Spleen (tissue), 11 donors: ENCODE data around the gene VPS8. TPM values are rescaled to one million over a fixed set of nuclear protein-coding genes. Genes with fewer than 3 reads are reported as not detected.

Experiments used
- DNase-seq: peaks from one replicate; pipeline ENCODE4 v3.0.0-alpha.2; 2020
- H3K27ac ChIP-seq, 8 donors: fragments of 200-600 bp; sonication (generic) in 7 of 8; 1 replicate in 4 of 8; 2 replicates in 4 of 8; pipeline versions ENCODE4 v1.5.0 to v1.8.0; 2016 to 2021; ENCODE audit warnings: inconsistent platforms in 4 of 8, mild to moderate bottlenecking in 4 of 8, moderate library complexity in 1 of 8
- H3K27me3 ChIP-seq, 7 donors: fragments of 200-600 bp; sonication (generic) in 6 of 7; replicated peaks in 1 of 7; 1 replicate in 4 of 7; 2 replicates in 3 of 7; pipeline versions ENCODE4 v1.5.0 to v1.8.0; 2016 to 2021; ENCODE audit warnings: inconsistent platforms in 3 of 7, mild to moderate bottlenecking in 1 of 7
- H3K36me3 ChIP-seq, 6 donors: fragments of 200-600 bp; sonication (generic) in 5 of 6; 1 replicate in 4 of 6; 2 replicates in 2 of 6; pipeline versions ENCODE4 v1.5.0 to v1.8.0; 2016 to 2021; ENCODE audit warnings: inconsistent platforms in 2 of 6
- H3K4me1 ChIP-seq, 6 donors: fragments of 200-600 bp; sonication (generic) in 5 of 6; 1 replicate in 3 of 6; 2 replicates in 3 of 6; pipeline versions ENCODE4 v1.5.0 to v1.8.0; 2016 to 2021; ENCODE audit warnings: inconsistent platforms in 3 of 6
- H3K4me3 ChIP-seq, 8 donors: fragments of 200-600 bp; sonication (generic) in 7 of 8; 1 replicate in 4 of 8; 2 replicates in 4 of 8; pipeline versions ENCODE4 v1.5.0 to v1.8.0; 2016 to 2021; ENCODE audit warnings: inconsistent platforms in 4 of 8, mild to moderate bottlenecking in 4 of 8, moderate library complexity in 2 of 8
- H3K9me3 ChIP-seq, 8 donors: fragments of 200-600 bp; sonication (generic) in 7 of 8; 1 replicate in 4 of 8; 2 replicates in 4 of 8; pipeline versions ENCODE4 v1.5.0 to v1.8.0; 2016 to 2021; ENCODE audit warnings: inconsistent platforms in 4 of 8
- POLR2A ChIP-seq, 3 donors: fragments of 450-650 bp; IDR thresholded peaks; one replicate each; pipeline ENCODE4 v1.5.1; 2017; ENCODE audit warnings: antibody characterized with exemption in 3 of 3, mild to moderate bottlenecking in 1 of 3
- POLR2AphosphoS5 ChIP-seq, 3 donors: sonication (generic); formaldehyde crosslinking; IDR thresholded peaks; one replicate each; pipeline ENCODE4 v1.5.1; 2017; ENCODE audit warnings: antibody characterized with exemption in 3 of 3
- WGBS, 5 donors: extraction: QIAGEN DNeasy Blood & Tissue Kit in 3 of 5; methylation state at CpG; one replicate each; pipeline versions ENCODE4 v1.1.5 to v1.1.7; 2013 to 2018; 5-methylcytosine and 5-hydroxymethylcytosine counted together
- intact Hi-C: fragments of 100-400 bp; cut with DNase I; formaldehyde crosslinking; loops from one replicate; pipeline ENCODE4 v1.15.0; 2023; ENCODE audit warnings: low total_unique reads
- polyA plus RNA-seq, 3 donors: library from polyadenylated mRNA; stranded (reverse); fragments of 200-250 nt; gene quantifications; one replicate each; pipeline ENCODE4 v1.2.1, GENCODE V29; 2013
- total RNA-seq, 7 donors: library from RNA; depleted of rRNA in 3 of 7; stranded (reverse); fragments of >200 nt in 3 of 7; fragmentation: NEBNext Ultra II Directional in 4 of 7; extraction: Animal tissue kit (Norgen Biotek cat#: 25700) in 4 of 7; gene quantifications; one replicate each; pipeline versions ENCODE4 v1.1.0 to v1.2.1, GENCODE V29; 2016 to 2021
- TF ChIP-seq, protein P1 (sequence below), 11 experiments: fragments of 200-600 bp in 7 of 11; fragments of 450-650 bp in 4 of 11; sonication (generic) in 4 of 11; IDR thresholded peaks in 8 of 11; conservative IDR thresholded peaks in 3 of 11; 1 replicate in 7 of 11; 2 replicates in 4 of 11; pipeline versions ENCODE4 v1.4.0 to v1.8.0; 2016 to 2021; ENCODE audit warnings: antibody characterized with exemption in 11 of 11, inconsistent platforms in 4 of 11, mild to moderate bottlenecking in 1 of 11
- donor health status: healthy with polysubstance abuse.
- donor health status: DM: no; HTN: no; CAD: no; lungs with moderate emphysema.
- donor health status: DM: no; HTN: no; CAD: no.
- donor health status: Bipolar disorder and iron deficiency.
- donor health status: healthy.
- donor health status: DM: no; HTN: no; CAD: no.
- donor health status: DM: yes; HTN: yes; CAD: no.

VPS8 gene
- total and polyA plus RNA-seq, 10 donors: 9.1 to 169 (median 97.5) TPM

GRCh38 chr3:184836090-184836822 lies 24.3 kb downstream of the VPS8 start:
- 45 to 65% (median 52%) methylated on average over 2 of the region's 2 CpGs for whole genome bisulfite sequencing, 5 donors
- no peaks in the 10 kb centered on the region for H3K9me3 ChIP-seq
- no peak overlapping the region for H3K4me3 ChIP-seq
- no peak for DNase-seq
- intact Hi-C loops: no loop called here
- TF ChIP-seq, protein P1, sequence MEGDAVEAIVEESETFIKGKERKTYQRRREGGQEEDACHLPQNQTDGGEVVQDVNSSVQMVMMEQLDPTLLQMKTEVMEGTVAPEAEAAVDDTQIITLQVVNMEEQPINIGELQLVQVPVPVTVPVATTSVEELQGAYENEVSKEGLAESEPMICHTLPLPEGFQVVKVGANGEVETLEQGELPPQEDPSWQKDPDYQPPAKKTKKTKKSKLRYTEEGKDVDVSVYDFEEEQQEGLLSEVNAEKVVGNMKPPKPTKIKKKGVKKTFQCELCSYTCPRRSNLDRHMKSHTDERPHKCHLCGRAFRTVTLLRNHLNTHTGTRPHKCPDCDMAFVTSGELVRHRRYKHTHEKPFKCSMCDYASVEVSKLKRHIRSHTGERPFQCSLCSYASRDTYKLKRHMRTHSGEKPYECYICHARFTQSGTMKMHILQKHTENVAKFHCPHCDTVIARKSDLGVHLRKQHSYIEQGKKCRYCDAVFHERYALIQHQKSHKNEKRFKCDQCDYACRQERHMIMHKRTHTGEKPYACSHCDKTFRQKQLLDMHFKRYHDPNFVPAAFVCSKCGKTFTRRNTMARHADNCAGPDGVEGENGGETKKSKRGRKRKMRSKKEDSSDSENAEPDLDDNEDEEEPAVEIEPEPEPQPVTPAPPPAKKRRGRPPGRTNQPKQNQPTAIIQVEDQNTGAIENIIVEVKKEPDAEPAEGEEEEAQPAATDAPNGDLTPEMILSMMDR (IDR thresholded peaks at IDR 0.05 in 8 of 11, conservative IDR thresholded peaks at IDR 0.05 in 3 of 11): no peak
- TF ChIP-seq POLR2AphosphoS5 (IDR thresholded peaks at IDR 0.05) (no peak), POLR2A (IDR thresholded peaks at IDR 0.05) (no peak)
- no peak overlapping the region for H3K27ac ChIP-seq
- no peaks in the 10 kb centered on the region for H3K4me1 ChIP-seq
- no peaks in the 10 kb centered on the region for H3K27me3 ChIP-seq
- H3K36me3 ChIP-seq: peaks cover 0 to 100% (median 47%) of the 10 kb centered on the region in 6 donors

DNA sequence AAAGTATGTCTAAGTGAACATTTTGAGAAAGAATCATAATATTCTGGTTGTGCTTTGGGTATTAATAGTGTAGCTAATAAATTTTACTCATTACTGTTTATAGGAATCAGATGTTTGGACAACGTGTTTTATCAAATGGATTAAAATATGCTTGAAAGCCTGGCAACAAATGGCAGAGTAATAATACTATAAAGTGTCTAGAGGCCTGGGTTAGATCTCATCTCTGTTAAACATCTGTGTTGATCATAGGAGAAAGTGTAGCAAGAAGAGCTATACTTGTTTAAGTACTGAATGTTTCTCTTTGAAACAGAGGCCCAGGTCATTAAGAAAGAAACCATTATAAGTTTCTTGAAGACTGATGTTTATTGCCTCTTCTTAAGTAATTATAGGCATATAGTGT lies 30.5 kb downstream of the VPS8 start:
- no peak overlapping the region for H3K4me3 ChIP-seq

GRCh38 chr3:184845819-184846218 lies 33.9 kb downstream of the VPS8 start:
- no peak overlapping the region for H3K27ac ChIP-seq
- no peaks in the 10 kb centered on the region for H3K27me3 ChIP-seq
- H3K36me3 ChIP-seq: peaks cover 0 to 46% (median 21%) of the 10 kb centered on the region in 6 donors
- H3K4me3 ChIP-seq: no peak overlapping the region
- no peaks in the 10 kb centered on the region for H3K9me3 ChIP-seq
- TF ChIP-seq, protein P1 (IDR thresholded peaks at IDR 0.05 in 8 of 11, conservative IDR thresholded peaks at IDR 0.05 in 3 of 11): no peak
- no peak for TF ChIP-seq POLR2AphosphoS5 (IDR thresholded peaks at IDR 0.05)
- DNase-seq: no peak
- intact Hi-C loops: no loop called here
- no peaks in the 10 kb centered on the region for H3K4me1 ChIP-seq

More for the DNA sequence above, 30.5 kb downstream of the VPS8 start:
- DNase-seq: no peak
- H3K27ac ChIP-seq: no peak overlapping the region
- H3K36me3 ChIP-seq: peaks cover 0 to 59% (median 16%) of the 10 kb centered on the region in 6 donors
- H3K27me3 ChIP-seq: no peaks in the 10 kb centered on the region
- 87 to 100% (median 93%) methylated on average over 1 of the region's 1 CpG for WGBS, 5 donors
- intact Hi-C loops: no loop called here
- no peaks in the 10 kb centered on the region for H3K9me3 ChIP-seq
- no peaks in the 10 kb centered on the region for H3K4me1 ChIP-seq
- no peak for TF ChIP-seq POLR2AphosphoS5 (IDR thresholded peaks at IDR 0.05)
- no peak for TF ChIP-seq POLR2A (IDR thresholded peaks at IDR 0.05)
- TF ChIP-seq, protein P1 (IDR thresholded peaks at IDR 0.05 in 8 of 11, conservative IDR thresholded peaks at IDR 0.05 in 3 of 11): no peak

GRCh38 chr3:184846496-184846895 lies 34.5 kb downstream of the VPS8 start:
- Histone ChIP-seq H3K27ac (no peak overlapping the region), H3K4me3 (no peak overlapping the region), H3K9me3 (no peaks in the 10 kb centered on the region), H3K36me3 (peaks cover 0 to 46% (median 26%) of the 10 kb centered on the region in 6 donors), H3K27me3 (no peaks in the 10 kb centered on the region), H3K4me1 (no peaks in the 10 kb centered on the region)
- intact Hi-C loops: no loop called here
- 78 to 81% (median 80%) methylated on average over 6 of the region's 6 CpGs for WGBS, 5 donors
- no peak for TF ChIP-seq POLR2A (IDR thresholded peaks at IDR 0.05)
- TF ChIP-seq POLR2AphosphoS5 (IDR thresholded peaks at IDR 0.05): no peak
- TF ChIP-seq, protein P1 (IDR thresholded peaks at IDR 0.05 in 8 of 11, conservative IDR thresholded peaks at IDR 0.05 in 3 of 11): no peak
- no peak for DNase-seq
